Measurements from ENCODE around the gene EP300. TPM values are rescaled to one million over a fixed set of nuclear protein-coding genes. Genes with fewer than 3 reads are reported as not detected.

The EP300 gene
- total RNA-seq (2022; extraction: Qiagen RNA extraction), result 17.6 to 25.9 TPM (median 18.8 TPM) in 5 replicates

GRCh38 chr22:41092023-41092817, at the start of gene EP300:
TSS of gene EP300 (plus strand) at chr22:41092592. CDS start at chr22:41093005, 413 bp downstream.

GRCh38 chr22:41204992-41205900, 112.9 kb downstream of the EP300 start, which contains the start of gene L3MBTL2:
TSS of gene L3MBTL2 (plus strand) at chr22:41205312. CDS start at chr22:41205363, 51 bp downstream.

Other genes starting within 250 kb of the EP300 start
- gene ST13, start 236.0 kb upstream of the EP300 start, total RNA-seq (2022; extraction: Qiagen RNA extraction), result 152 to 189 TPM (median 162 TPM) in 5 replicates
- gene XPNPEP3, start 235.4 kb upstream of the EP300 start, total RNA-seq (2022; extraction: Qiagen RNA extraction), result 7.7 to 13.5 TPM (median 8.4 TPM) in 5 replicates
- gene DNAJB7, start 230.5 kb upstream of the EP300 start, total RNA-seq (2022; extraction: Qiagen RNA extraction), result not detected in 5 replicates
- 50.9 to 56.2 TPM (median 55.6 TPM) in 5 replicates for gene RBX1, start 141.2 kb upstream of the EP300 start, total RNA-seq (2022; extraction: Qiagen RNA extraction)
- gene L3MBTL2, start 112.7 kb downstream of the EP300 start, total RNA-seq (2022; extraction: Qiagen RNA extraction), result 17.4 to 19.3 TPM (median 18.7 TPM) in 5 replicates
- 0.10 TPM in 1 of 5 replicates, not detected in the others for gene CHADL, start 148.3 kb downstream of the EP300 start, total RNA-seq (2022; extraction: Qiagen RNA extraction)
- gene RANGAP1, start 193.6 kb downstream of the EP300 start, total RNA-seq (2022; extraction: Qiagen RNA extraction), result 74.0 to 92.4 TPM (median 87.6 TPM) in 5 replicates
- gene ZC3H7B, start 208.9 kb downstream of the EP300 start, total RNA-seq (2022; extraction: Qiagen RNA extraction), result 19.4 to 24.1 TPM (median 21.0 TPM) in 5 replicates

Data from A549 treated with AZD2906 at 1 μM for 4 hours (cell line).